OCI-LY1 (cell line): Measurements from ENCODE around the gene GMPPB.
"Not testable (repeated sequence)": the region's sequence is repeated elsewhere in the genome, so short reads cannot be mapped to it uniquely, and the experiment has no call there.

Source experiments
- CTCF ChIP-seq: fragments of 200-600 bp; sonication (generic), shearing (Covaris generic); IDR thresholded peaks from 2 replicates; pipeline ENCODE4 v1.5.1; 2017; ENCODE audit warnings: mild to moderate bottlenecking, antibody characterized with exemption, low read length, moderate library complexity, mixed read lengths
- EZH2 ChIP-seq: fragments of 200-600 bp; sonication (generic), shearing (Covaris generic); IDR thresholded peaks from 2 replicates; pipeline ENCODE4 v1.8.0; 2017; ENCODE audit warnings: borderline replicate concordance, mixed run types, mild to moderate bottlenecking, antibody characterized with exemption, low read length, moderate library complexity, mixed read lengths

- TF ChIP-seq CTCF, EZH2: not testable (repeated sequence)
These were observed 28.3 kb downstream of the GMPPB start for GRCh38 chr3:49695350-49696015.
